AG04449 (cell line): ENCODE data around the gene BTRC.
"Not testable (repeated sequence)": the region's sequence is repeated elsewhere in the genome, so short reads cannot be mapped to it uniquely, and the experiment has no call there.

Experiments used
- CTCF ChIA-PET: fragments of 350-600 bp; formaldehyde crosslinking; extraction: SDS; loops from one replicate; lab custom pipeline; 2021; ENCODE audit warnings: antibody characterized with exemption; lab: Yijun Ruan, JAX
- POLR2A ChIA-PET: fragments of 400-600, 350-600 bp; formaldehyde crosslinking; extraction: SDS; loops from one replicate; lab custom pipeline; 2020; ENCODE audit warnings: antibody characterized with exemption, inconsistent platforms; lab: Yijun Ruan, JAX
- DNase-seq: peaks from one replicate; pipeline ENCODE4 v3.0.0-alpha.2; 2010; ENCODE audit warnings: low read depth, low spot score
- H3K4me3 ChIP-seq: 2 replicates; pipeline ENCODE4 v1.5.1; 2011; ENCODE audit warnings: low read depth, mild to moderate bottlenecking, control low read depth, low read length
- TF ChIP-seq, protein P1 (sequence below): IDR thresholded peaks from one replicate; pipeline ENCODE4 v1.5.1; 2011; ENCODE audit warnings: mild to moderate bottlenecking, moderate library complexity, low read length, control low read depth, inconsistent platforms; ENCODE audit not compliant: insufficient read depth; ENCODE audit errors: missing control alignments

The BTRC gene

GRCh38 chr10:101405001-101405400 is 51.0 kb downstream of the BTRC start:
- CTCF ChIA-PET, result interaction anchor here (0.6 to 1.2 kb wide), 2 partner anchors 9 to 190 kb away, joined by 3 to 4 read pairs; no protein-coding TSS in a partner anchor
- TF ChIP-seq, protein P1, sequence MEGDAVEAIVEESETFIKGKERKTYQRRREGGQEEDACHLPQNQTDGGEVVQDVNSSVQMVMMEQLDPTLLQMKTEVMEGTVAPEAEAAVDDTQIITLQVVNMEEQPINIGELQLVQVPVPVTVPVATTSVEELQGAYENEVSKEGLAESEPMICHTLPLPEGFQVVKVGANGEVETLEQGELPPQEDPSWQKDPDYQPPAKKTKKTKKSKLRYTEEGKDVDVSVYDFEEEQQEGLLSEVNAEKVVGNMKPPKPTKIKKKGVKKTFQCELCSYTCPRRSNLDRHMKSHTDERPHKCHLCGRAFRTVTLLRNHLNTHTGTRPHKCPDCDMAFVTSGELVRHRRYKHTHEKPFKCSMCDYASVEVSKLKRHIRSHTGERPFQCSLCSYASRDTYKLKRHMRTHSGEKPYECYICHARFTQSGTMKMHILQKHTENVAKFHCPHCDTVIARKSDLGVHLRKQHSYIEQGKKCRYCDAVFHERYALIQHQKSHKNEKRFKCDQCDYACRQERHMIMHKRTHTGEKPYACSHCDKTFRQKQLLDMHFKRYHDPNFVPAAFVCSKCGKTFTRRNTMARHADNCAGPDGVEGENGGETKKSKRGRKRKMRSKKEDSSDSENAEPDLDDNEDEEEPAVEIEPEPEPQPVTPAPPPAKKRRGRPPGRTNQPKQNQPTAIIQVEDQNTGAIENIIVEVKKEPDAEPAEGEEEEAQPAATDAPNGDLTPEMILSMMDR, result no peak
- H3K4me3 ChIP-seq, result no peak overlapping the region
- POLR2A ChIA-PET, result no interaction called here
- no peak for DNase-seq

DNA sequence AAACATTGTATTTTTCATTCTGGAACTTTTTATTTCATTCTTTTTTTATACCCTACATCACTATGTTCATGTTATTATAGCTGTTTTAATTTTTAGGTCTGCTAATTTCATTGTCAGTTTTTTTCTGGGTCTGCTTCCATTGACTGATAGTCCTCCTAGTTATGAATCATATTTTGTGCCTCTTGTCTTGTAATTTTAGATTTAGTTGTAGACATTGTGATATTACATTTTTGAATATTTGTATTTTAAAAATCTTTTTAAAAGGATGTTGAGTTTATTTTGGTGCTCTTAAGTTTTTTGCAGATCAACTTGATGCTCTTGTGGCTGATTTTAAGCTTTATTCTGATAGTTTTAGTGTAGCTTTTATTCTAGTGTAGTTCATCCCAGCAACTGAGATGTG is 57.6 kb downstream of the BTRC start:
- no peak overlapping the region for H3K4me3 ChIP-seq
- DNase-seq, result no peak
- TF ChIP-seq, protein P1, result no peak
- POLR2A ChIA-PET, result no interaction called here
- CTCF ChIA-PET, result no interaction called here

GRCh38 chr10:101414034-101414433 is 60.1 kb downstream of the BTRC start:
- DNase-seq, result no peak
- POLR2A ChIA-PET, result no interaction called here

GRCh38 chr10:101415884-101416283 is 61.9 kb downstream of the BTRC start:
- DNase-seq, result no peak
- TF ChIP-seq, protein P1, result no peak
- H3K4me3 ChIP-seq, result no peak overlapping the region
- CTCF ChIA-PET, result no interaction called here
- POLR2A ChIA-PET, result no interaction called here

More at GRCh38 chr10:101414034-101414433, 60.1 kb downstream of the BTRC start:
- CTCF ChIA-PET, result interaction anchor here (1.8 kb wide), 1 partner anchor 53 kb away, joined by 4 read pairs; no protein-coding TSS in a partner anchor
- TF ChIP-seq, protein P1, result no peak
- H3K4me3 ChIP-seq, result no peak overlapping the region

- POLR2A ChIA-PET, DNase-seq, H3K4me3 ChIP-seq, CTCF ChIA-PET: not testable (repeated sequence)
Observed at GRCh38 chr10:101421967-101422366, 68.0 kb downstream of the BTRC start.

GRCh38 chr10:101425535-101425934 is 71.6 kb downstream of the BTRC start:
- ChIA-PET CTCF (interaction anchor here (0.8 to 1.3 kb wide), 2 partner anchors 10 to 16 kb away, joined by 3 to 4 read pairs; no protein-coding TSS in a partner anchor), POLR2A (no interaction called here)
- TF ChIP-seq, protein P1, result no peak
- DNase-seq, result no peak
- no peak overlapping the region for H3K4me3 ChIP-seq

DNA sequence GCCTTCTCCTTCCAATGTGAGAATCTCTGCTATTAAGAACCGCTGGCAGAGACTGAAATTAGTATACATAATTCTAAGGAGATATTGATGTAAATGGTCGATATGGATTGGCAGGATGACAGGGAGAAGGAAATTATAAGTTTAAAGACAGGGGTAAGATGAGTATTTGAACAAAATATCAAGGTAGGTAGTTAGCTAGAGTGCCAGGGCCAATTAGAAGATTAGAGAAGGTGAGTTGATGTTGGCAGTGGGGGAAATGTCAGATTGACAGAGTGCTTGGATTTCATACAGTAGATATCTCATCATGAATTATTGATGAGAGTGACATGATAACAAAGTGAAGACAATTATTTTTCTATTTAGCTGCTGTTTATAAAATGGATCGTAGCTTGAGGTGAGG is 74.1 kb downstream of the BTRC start:
- TF ChIP-seq, protein P1, result no peak
- no peak for DNase-seq
- POLR2A ChIA-PET, result no interaction called here
- CTCF ChIA-PET, result interaction anchor here (1.2 to 2.6 kb wide), 2 partner anchors 9 to 13 kb away, joined by 4 to 8 read pairs; no protein-coding TSS in a partner anchor
- H3K4me3 ChIP-seq, result no peak overlapping the region
